NCI-H128 (cell line): ENCODE measurements around the gene ARL10.

Source experiments
- DNase-seq: peaks from one replicate; lab custom pipeline; 2025; ENCODE audit not compliant: unreplicated experiment; lab: John Stamatoyannopoulos, UW

The ARL10 gene

GRCh38 chr5:176365351-176366231 is at the start of gene ARL10:
TSS of gene ARL10 (plus strand) at chr5:176365487. CDS start at chr5:176365564, 77 bp downstream.
- no peak for DNase-seq

GRCh38 chr5:176317534-176318374 is 47.5 kb upstream of the ARL10 start:
- no peak for DNase-seq

GRCh38 chr5:176319827-176320554 is 45.3 kb upstream of the ARL10 start:
- DNase-seq: no peak

GRCh38 chr5:176320577-176320976 is 44.7 kb upstream of the ARL10 start:
- no peak for DNase-seq

GRCh38 chr5:176334031-176334770 is 31.1 kb upstream of the ARL10 start:
- DNase-seq: no peak

GRCh38 chr5:176337913-176338312 is 27.4 kb upstream of the ARL10 start:
- DNase-seq: no peak

- no peak for DNase-seq
These were observed 26.0 kb upstream of the ARL10 start for GRCh38 chr5:176339304-176339703.

GRCh38 chr5:176341325-176342157 is 23.7 kb upstream of the ARL10 start:
- DNase-seq: no peak

- DNase-seq: no peak
These were observed 23.2 kb upstream of the ARL10 start for GRCh38 chr5:176342158-176342483.

- DNase-seq: no peak
These were observed 22.4 kb upstream of the ARL10 start for GRCh38 chr5:176342766-176343458.

- no peak for DNase-seq
These were observed 14.9 kb upstream of the ARL10 start for GRCh38 chr5:176350416-176350815.

GRCh38 chr5:176352116-176352878 is 13.0 kb upstream of the ARL10 start:
- DNase-seq: no peak

GRCh38 chr5:176353533-176353932 is 11.8 kb upstream of the ARL10 start:
- DNase-seq: no peak

- no peak for DNase-seq
These were observed 9.7 kb upstream of the ARL10 start for GRCh38 chr5:176355400-176356178.

- no peak for DNase-seq
These were observed 9.1 kb upstream of the ARL10 start for GRCh38 chr5:176356179-176356566.

- no peak for DNase-seq
These were observed 5.6 kb upstream of the ARL10 start for GRCh38 chr5:176359658-176360057.

- no peak for DNase-seq
These were observed 4.3 kb upstream of the ARL10 start for GRCh38 chr5:176360894-176361436.
